Esophagus squamous epithelium (tissue), 5 donors: Measurements from ENCODE around the gene CDK11A. TPM values are rescaled to one million over a fixed set of nuclear protein-coding genes. Genes with fewer than 3 reads are reported as not detected.

Experiments used
- DNase-seq: peaks from one replicate; lab custom pipeline; 2025; lab: John Stamatoyannopoulos, UW
- H3K27ac ChIP-seq, 4 donors: fragments of 200-600 bp; sonication (generic); one replicate each; pipeline ENCODE4 v1.5.1; 2016 to 2019; ENCODE audit warnings: mild to moderate bottlenecking in 1 of 4
- H3K27me3 ChIP-seq, 4 donors: fragments of 200-600 bp; sonication (generic); 1 replicate in 3 of 4; 2 replicates in 1 of 4; pipeline versions ENCODE4 v1.5.1 to v1.6.0; 2017 to 2021; ENCODE audit warnings: antibody characterized with exemption in 1 of 4
- H3K36me3 ChIP-seq, 3 donors: fragments of 200-600 bp; sonication (generic); one replicate each; pipeline ENCODE4 v1.5.1; 2016 to 2019
- H3K4me1 ChIP-seq, 3 donors: fragments of 200-600 bp; sonication (generic); one replicate each; pipeline ENCODE4 v1.5.1; 2017 to 2019
- H3K4me3 ChIP-seq, 4 donors: fragments of 200-600 bp; sonication (generic); 1 replicate in 3 of 4; 2 replicates in 1 of 4; pipeline ENCODE4 v1.5.1; 2016 to 2019; ENCODE audit warnings: mild to moderate bottlenecking in 2 of 4, moderate library complexity in 1 of 4
- H3K9me3 ChIP-seq, 3 donors: fragments of 200-600 bp; sonication (generic); one replicate each; pipeline ENCODE4 v1.5.1; 2016 to 2019
- CTCF ChIP-seq, 6 experiments: fragments of 450-650 bp in 4 of 6; fragments of 200-600 bp in 2 of 6; sonication (generic) in 2 of 6; IDR thresholded peaks; one replicate each; pipeline ENCODE4 v1.5.1; 2016 to 2019; ENCODE audit warnings: antibody characterized with exemption in 6 of 6, mild to moderate bottlenecking in 4 of 6, moderate library complexity in 4 of 6
- POLR2A ChIP-seq, 4 donors: fragments of 450-650 bp; IDR thresholded peaks; one replicate each; pipeline ENCODE4 v1.6.1; 2017; ENCODE audit warnings: antibody characterized with exemption in 4 of 4, mild to moderate bottlenecking in 4 of 4, moderate library complexity in 3 of 4
- WGBS, 2 donors: methylation state at CpG; one replicate each; pipeline ENCODE4 v1.1.5; 2018; 5-methylcytosine and 5-hydroxymethylcytosine counted together
- intact Hi-C: fragments of 100-400 bp; cut with DNase I; formaldehyde crosslinking; loops from one replicate; pipeline ENCODE4 v1.15.0; 2022
- total RNA-seq, 4 donors: library from RNA; depleted of rRNA; stranded (reverse); fragments of >200 nt; gene quantifications; one replicate each; pipeline ENCODE4 v1.1.0, GENCODE V29; 2016
- donor health status: DM: yes; HTN: yes; CAD: no.

The CDK11A gene
- total RNA-seq, 4 donors from 2014 or later = 12.7 to 32.2 (median 22.4) TPM

- intact Hi-C loops = no loop called here
- TF ChIP-seq POLR2A (IDR thresholded peaks at IDR 0.05) = no peak
- TF ChIP-seq CTCF (IDR thresholded peaks at IDR 0.05) = no peak
These were observed 40.0 kb downstream of the CDK11A start for GRCh38 chr1:1684031-1684681.

GRCh38 chr1:1683104-1683905 is 40.9 kb downstream of the CDK11A start:
- no peak for TF ChIP-seq POLR2A (IDR thresholded peaks at IDR 0.05)
- no peak for TF ChIP-seq CTCF (IDR thresholded peaks at IDR 0.05)
- DNase-seq = no peak
- H3K4me3 ChIP-seq = no peak overlapping the region
- peaks cover 15 to 54% (median 23%) of the 10 kb centered on the region in 3 donors for H3K4me1 ChIP-seq
- WGBS, 2 donors = 77 to 84% methylated on average over 19 to 26 of the region's 26 CpGs
- H3K27me3 ChIP-seq = no peaks in the 10 kb centered on the region
- peaks cover 0 to 21% (median 0%) of the 10 kb centered on the region in 3 donors for H3K36me3 ChIP-seq
- intact Hi-C loops = no loop called here
- peak overlapping the region in 2 of 4 donors; percentile 29 to 44 for H3K27ac ChIP-seq
- no peaks in the 10 kb centered on the region for H3K9me3 ChIP-seq

More at GRCh38 chr1:1684031-1684681, 40.0 kb downstream of the CDK11A start:
- no peak for DNase-seq
- Histone ChIP-seq H3K9me3 (no peaks in the 10 kb centered on the region), H3K4me1 (peaks cover 9 to 45% (median 14%) of the 10 kb centered on the region in 3 donors), H3K36me3 (peaks cover 0 to 21% (median 0%) of the 10 kb centered on the region in 3 donors), H3K27ac (peak overlapping the region in 2 of 4 donors; percentile 0 to 14), H3K27me3 (no peaks in the 10 kb centered on the region), H3K4me3 (no peak overlapping the region)
- 92% methylated on average over 16 to 19 of the region's 28 CpGs for WGBS, 2 donors

- 62 to 83% methylated on average over 6 to 7 of the region's 11 CpGs for WGBS, 2 donors
- TF ChIP-seq CTCF (IDR thresholded peaks at IDR 0.05) = no peak
- no peak for TF ChIP-seq POLR2A (IDR thresholded peaks at IDR 0.05)
- Histone ChIP-seq H3K4me3 (no peak overlapping the region), H3K27me3 (no peaks in the 10 kb centered on the region), H3K4me1 (peaks cover 9 to 37% (median 19%) of the 10 kb centered on the region in 3 donors), H3K27ac (no peak overlapping the region), H3K9me3 (no peaks in the 10 kb centered on the region), H3K36me3 (peaks cover 0 to 21% (median 0%) of the 10 kb centered on the region in 3 donors)
- intact Hi-C loops = no loop called here
- no peak for DNase-seq
These were observed 43.3 kb downstream of the CDK11A start for GRCh38 chr1:1680912-1681273.

GRCh38 chr1:1680031-1680911 is 43.9 kb downstream of the CDK11A start:
- no peak overlapping the region for H3K27ac ChIP-seq
- no peaks in the 10 kb centered on the region for H3K27me3 ChIP-seq
- DNase-seq = no peak
- no peaks in the 10 kb centered on the region for H3K9me3 ChIP-seq
- WGBS, 2 donors = 90 to 93% methylated on average over 26 to 31 of the region's 32 CpGs
- intact Hi-C loops = no loop called here
- TF ChIP-seq POLR2A (IDR thresholded peaks at IDR 0.05) (no peak), CTCF (IDR thresholded peaks at IDR 0.05) (no peak)
- H3K4me1 ChIP-seq = peaks cover 9 to 31% (median 19%) of the 10 kb centered on the region in 3 donors
- no peak overlapping the region for H3K4me3 ChIP-seq
- H3K36me3 ChIP-seq = peaks cover 0 to 21% (median 0%) of the 10 kb centered on the region in 3 donors
